ENCODE data around the gene OTULIN.

GRCh38 chr5:14724633-14725032 is 60.1 kb downstream of the OTULIN start:
- TF ChIP-seq CTCF (IDR thresholded peaks at IDR 0.05; ENCODE audit: control extremely low read depth in 1 of 3, insufficient read depth in 1 of 3, low read depth in 1 of 3, low read length in 3 of 3) (no peak), GABPA (IDR thresholded peaks at IDR 0.05; ENCODE audit: borderline replicate concordance, insufficient read depth, low read length) (no peak), POLR2AphosphoS5 (IDR thresholded peaks at IDR 0.05; ENCODE audit: low read depth, low read length) (no peak), EZH2 (IDR thresholded peaks at IDR 0.05; ENCODE audit: low read depth, low read length, severe bottlenecking) (no peak), TAF1 (IDR thresholded peaks at IDR 0.05; ENCODE audit: low read depth, low read length) (no peak), POLR2A (IDR thresholded peaks at IDR 0.05; ENCODE audit: control extremely low read depth in 1 of 2, low read depth in 2 of 2, low read length in 2 of 2) (no peak), RAD21 (IDR thresholded peaks at IDR 0.05 in 1 of 2, conservative IDR thresholded peaks at IDR 0.05 in 1 of 2; ENCODE audit: low read depth in 2 of 2, low read length in 2 of 2) (no peak), ATF3 (IDR thresholded peaks at IDR 0.05; ENCODE audit: insufficient read depth, low read depth, low read length) (no peak), CTBP2 (IDR thresholded peaks at IDR 0.05; ENCODE audit: borderline replicate concordance, insufficient read depth, insufficient read length, low read length) (no peak), ZNF274 (IDR thresholded peaks at IDR 0.05; ENCODE audit: borderline replicate concordance, extremely low read depth, low read length) (no peak)
